Measurements from ENCODE around the gene CSMD2.

DNA sequence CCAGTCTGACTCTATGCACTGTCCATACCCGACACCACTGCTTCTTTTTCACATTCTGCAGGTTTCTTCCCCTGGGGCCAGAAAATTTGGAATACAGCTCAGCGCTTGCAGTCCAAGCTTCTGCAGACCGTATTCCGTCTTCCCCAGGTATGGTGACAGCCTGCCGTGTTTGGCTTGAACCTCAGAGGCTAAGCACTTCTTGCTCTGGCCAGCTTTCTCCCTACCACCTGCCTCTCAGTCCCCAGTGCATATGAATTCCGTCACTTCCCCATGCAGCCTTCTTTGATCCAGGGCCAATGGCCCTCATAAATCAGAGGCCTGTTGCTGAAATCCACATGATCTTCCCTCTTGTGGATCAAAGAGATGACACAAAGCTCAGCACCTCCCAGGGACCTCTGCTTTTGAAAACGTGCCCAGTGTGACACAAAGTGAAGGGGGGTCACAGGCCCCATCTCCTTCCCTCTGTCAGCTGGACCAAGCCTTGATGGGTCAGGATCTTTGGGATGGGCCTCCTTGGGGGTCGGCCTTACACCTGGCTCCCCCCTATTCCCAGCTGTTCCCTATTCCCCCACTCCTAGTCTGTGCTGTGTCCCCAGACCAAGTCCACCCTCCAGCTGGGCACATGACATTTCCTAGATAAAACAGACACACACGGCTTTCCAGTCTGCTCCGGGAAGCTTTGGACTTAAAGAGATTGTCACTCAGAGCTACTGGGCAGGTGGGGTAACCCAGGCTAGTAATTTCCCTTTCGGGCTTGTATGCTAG lies 234.5 kb downstream of the CSMD2 start:
- TF ChIP-seq, protein P1, sequence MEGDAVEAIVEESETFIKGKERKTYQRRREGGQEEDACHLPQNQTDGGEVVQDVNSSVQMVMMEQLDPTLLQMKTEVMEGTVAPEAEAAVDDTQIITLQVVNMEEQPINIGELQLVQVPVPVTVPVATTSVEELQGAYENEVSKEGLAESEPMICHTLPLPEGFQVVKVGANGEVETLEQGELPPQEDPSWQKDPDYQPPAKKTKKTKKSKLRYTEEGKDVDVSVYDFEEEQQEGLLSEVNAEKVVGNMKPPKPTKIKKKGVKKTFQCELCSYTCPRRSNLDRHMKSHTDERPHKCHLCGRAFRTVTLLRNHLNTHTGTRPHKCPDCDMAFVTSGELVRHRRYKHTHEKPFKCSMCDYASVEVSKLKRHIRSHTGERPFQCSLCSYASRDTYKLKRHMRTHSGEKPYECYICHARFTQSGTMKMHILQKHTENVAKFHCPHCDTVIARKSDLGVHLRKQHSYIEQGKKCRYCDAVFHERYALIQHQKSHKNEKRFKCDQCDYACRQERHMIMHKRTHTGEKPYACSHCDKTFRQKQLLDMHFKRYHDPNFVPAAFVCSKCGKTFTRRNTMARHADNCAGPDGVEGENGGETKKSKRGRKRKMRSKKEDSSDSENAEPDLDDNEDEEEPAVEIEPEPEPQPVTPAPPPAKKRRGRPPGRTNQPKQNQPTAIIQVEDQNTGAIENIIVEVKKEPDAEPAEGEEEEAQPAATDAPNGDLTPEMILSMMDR (IDR thresholded peaks at IDR 0.05; ENCODE audit: insufficient read depth, low read length, poor library complexity, severe bottlenecking), result no peak
- no peak for TF ChIP-seq EZH2phosphoT487 (conservative IDR thresholded peaks at IDR 0.05; ENCODE audit: low read length)
